Measurements from ENCODE around the gene DMRTA2.

Gene DMRTA2

DNA sequence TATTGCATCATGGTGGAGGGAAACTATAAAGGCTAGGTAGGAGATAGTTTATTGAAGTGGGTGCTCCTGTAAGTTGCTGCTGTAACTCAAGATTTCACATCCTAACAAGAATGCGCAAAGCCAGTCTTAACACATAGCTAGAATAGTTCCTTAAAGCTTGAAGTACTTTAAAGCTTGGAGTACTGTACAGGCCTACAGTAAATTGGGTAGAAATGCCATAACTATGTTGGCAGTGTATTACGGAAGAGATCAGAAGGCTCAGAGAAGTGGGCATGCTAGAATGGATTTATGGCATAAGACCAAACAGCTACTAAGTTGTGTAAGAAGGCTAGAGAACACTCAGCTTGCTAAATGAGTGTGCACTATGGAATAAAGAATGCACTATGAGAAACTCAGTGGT lies 44.5 kb downstream of the DMRTA2 start:
- peaks cover 5% of the 10 kb centered on the region for H3K27me3 Mint-ChIP-seq (ENCODE audit: low read depth)

DNA sequence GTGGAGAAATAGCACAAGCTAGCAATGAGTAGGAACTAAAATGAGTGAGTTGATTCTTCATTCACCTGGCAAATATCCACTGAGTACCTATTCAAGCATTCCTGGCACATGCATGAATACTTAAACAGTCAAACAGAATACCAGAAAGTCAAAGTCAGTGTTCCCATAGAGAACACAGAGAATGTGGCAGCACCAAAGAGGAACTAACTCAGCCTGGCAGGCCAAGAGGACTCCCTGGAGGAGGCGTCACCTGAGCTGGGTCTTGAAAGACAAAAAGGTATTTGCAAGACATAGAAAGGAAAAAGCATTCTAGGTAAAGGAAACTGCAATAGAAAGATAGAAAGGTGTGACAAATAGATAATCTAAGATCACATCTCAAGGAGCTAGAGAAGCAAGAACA lies 49.7 kb downstream of the DMRTA2 start:
- Mint-ChIP-seq H3K9me3 (peaks cover 17% of the 10 kb centered on the region), H3K27me3 (ENCODE audit: low read depth) (peaks cover 29% of the 10 kb centered on the region), H3K4me1 (no peaks in the 10 kb centered on the region), H3K27ac (no peak overlapping the region), H3K4me3 (no peak overlapping the region), H3K36me3 (ENCODE audit: low read depth) (no peaks in the 10 kb centered on the region)
- TF ChIP-seq, protein P1, sequence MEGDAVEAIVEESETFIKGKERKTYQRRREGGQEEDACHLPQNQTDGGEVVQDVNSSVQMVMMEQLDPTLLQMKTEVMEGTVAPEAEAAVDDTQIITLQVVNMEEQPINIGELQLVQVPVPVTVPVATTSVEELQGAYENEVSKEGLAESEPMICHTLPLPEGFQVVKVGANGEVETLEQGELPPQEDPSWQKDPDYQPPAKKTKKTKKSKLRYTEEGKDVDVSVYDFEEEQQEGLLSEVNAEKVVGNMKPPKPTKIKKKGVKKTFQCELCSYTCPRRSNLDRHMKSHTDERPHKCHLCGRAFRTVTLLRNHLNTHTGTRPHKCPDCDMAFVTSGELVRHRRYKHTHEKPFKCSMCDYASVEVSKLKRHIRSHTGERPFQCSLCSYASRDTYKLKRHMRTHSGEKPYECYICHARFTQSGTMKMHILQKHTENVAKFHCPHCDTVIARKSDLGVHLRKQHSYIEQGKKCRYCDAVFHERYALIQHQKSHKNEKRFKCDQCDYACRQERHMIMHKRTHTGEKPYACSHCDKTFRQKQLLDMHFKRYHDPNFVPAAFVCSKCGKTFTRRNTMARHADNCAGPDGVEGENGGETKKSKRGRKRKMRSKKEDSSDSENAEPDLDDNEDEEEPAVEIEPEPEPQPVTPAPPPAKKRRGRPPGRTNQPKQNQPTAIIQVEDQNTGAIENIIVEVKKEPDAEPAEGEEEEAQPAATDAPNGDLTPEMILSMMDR (IDR thresholded peaks at IDR 0.05; ENCODE audit: unreplicated experiment in 3 of 3), result no peak

More for the DNA sequence above, 44.5 kb downstream of the DMRTA2 start:
- no peak overlapping the region for H3K27ac Mint-ChIP-seq
- no peaks in the 10 kb centered on the region for H3K36me3 Mint-ChIP-seq (ENCODE audit: low read depth)
- H3K9me3 Mint-ChIP-seq, result peaks cover 16% of the 10 kb centered on the region
- TF ChIP-seq, protein P1 (IDR thresholded peaks at IDR 0.05; ENCODE audit: unreplicated experiment in 3 of 3), result no peak
- H3K4me1 Mint-ChIP-seq, result no peaks in the 10 kb centered on the region
- no peak overlapping the region for H3K4me3 Mint-ChIP-seq

DNA sequence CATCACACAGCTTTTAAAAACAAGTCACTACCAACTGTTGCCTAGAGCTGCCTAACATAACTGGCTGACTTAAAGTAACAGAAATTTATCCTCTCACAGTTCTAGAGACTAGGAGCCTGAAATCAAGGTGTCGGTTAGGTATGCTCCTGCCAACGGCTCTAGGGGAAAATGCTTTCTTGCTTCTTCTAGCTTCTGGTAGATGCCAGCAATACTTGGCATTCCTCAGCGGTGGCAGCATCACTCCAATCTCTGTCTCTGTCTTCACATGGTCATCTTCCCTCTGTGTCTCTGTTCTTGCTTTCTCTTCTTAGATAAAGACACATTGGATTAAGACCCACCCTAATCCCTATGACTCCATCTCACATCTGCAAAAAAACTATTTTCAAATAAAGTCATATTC lies 51.5 kb downstream of the DMRTA2 start:
- no peaks in the 10 kb centered on the region for H3K4me1 Mint-ChIP-seq
- TF ChIP-seq, protein P1 (IDR thresholded peaks at IDR 0.05; ENCODE audit: unreplicated experiment in 3 of 3), result no peak

DNA sequence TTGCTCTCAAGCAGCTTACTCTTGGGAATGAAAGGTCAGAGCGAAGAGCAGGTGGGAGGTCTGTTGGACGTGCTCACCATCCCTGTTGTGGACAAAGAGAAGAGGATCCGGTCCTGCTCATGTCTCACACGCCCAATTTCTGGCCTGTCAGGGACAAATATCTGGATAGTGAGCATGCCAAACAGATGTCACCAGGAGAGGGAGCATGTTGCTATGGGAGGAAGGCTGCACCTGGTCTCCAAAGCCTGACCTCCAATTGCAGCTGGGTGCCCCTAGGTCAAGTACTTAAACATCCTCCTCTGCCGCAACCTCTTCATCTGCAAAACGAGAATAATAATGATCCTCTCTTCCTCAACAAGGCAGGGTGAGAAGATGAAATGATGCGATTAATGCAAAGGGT lies 53.4 kb downstream of the DMRTA2 start:
- TF ChIP-seq, protein P1 (IDR thresholded peaks at IDR 0.05; ENCODE audit: unreplicated experiment in 3 of 3), result no peak
- peaks cover 29% of the 10 kb centered on the region for H3K27me3 Mint-ChIP-seq (ENCODE audit: low read depth)
- H3K27ac Mint-ChIP-seq, result no peak overlapping the region
- H3K4me1 Mint-ChIP-seq, result no peaks in the 10 kb centered on the region
- peaks cover 12% of the 10 kb centered on the region for H3K9me3 Mint-ChIP-seq
- no peaks in the 10 kb centered on the region for H3K36me3 Mint-ChIP-seq (ENCODE audit: low read depth)
- no peak overlapping the region for H3K4me3 Mint-ChIP-seq

More for the DNA sequence above, 51.5 kb downstream of the DMRTA2 start:
- Mint-ChIP-seq H3K9me3 (peaks cover 17% of the 10 kb centered on the region), H3K27me3 (ENCODE audit: low read depth) (peaks cover 29% of the 10 kb centered on the region), H3K36me3 (ENCODE audit: low read depth) (no peaks in the 10 kb centered on the region), H3K27ac (no peak overlapping the region), H3K4me3 (no peak overlapping the region)

DNA sequence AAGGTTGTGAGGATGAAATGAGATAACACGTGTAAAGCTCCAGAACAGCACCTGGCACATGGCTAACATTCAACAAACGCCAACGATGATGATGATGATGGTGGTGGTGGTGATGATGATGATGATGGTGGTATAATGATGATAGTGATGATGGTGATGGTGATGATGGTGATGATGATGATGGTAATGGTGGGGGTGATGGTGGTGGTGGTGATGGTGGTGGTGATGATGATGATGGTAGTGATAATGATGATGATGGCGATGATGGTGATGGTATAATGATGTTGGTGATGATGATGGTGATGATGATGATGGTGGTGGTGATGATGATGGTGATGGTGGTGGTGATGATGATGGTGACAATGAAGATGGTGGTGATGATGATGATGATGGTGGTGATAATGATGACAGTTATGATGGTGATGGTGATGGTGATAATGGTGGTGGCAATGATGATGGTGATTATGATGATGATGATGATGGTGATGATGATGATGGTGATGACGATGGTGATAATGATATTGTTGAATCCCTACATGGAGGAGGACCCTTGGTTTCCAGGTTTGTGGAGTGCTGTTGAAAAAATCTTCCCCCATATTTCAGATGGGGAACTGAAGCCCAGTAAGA lies 54.1 kb downstream of the DMRTA2 start:
- Mint-ChIP-seq H3K4me1 (no peaks in the 10 kb centered on the region), H3K27ac (no peak overlapping the region), H3K9me3 (peaks cover 7% of the 10 kb centered on the region), H3K36me3 (ENCODE audit: low read depth) (no peaks in the 10 kb centered on the region), H3K4me3 (no peak overlapping the region), H3K27me3 (ENCODE audit: low read depth) (peaks cover 36% of the 10 kb centered on the region)
- TF ChIP-seq, protein P1 (IDR thresholded peaks at IDR 0.05; ENCODE audit: unreplicated experiment in 3 of 3), result no peak
